Measurements from ENCODE around the gene SPRED3.
"Not testable (repeated sequence)": the region's sequence is repeated elsewhere in the genome, so short reads cannot be mapped to it uniquely, and the experiment has no call there.

Gene SPRED3, protein sequence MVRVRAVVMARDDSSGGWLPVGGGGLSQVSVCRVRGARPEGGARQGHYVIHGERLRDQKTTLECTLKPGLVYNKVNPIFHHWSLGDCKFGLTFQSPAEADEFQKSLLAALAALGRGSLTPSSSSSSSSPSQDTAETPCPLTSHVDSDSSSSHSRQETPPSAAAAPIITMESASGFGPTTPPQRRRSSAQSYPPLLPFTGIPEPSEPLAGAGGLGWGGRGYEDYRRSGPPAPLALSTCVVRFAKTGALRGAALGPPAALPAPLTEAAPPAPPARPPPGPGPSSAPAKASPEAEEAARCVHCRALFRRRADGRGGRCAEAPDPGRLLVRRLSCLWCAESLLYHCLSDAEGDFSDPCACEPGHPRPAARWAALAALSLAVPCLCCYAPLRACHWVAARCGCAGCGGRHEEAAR

GRCh38 chr19:38388349-38389100, at the start of gene SPRED3:
SPRED3 (plus strand) TSS chr19:38388697; CDS start chr19:38390303, 1,606 bp downstream.
- DNase-seq (ENCODE audit: extremely low spot score): no peak
- ChIA-PET POLR2A (interaction anchor here (1.7 to 2.3 kb wide), 2 partner anchors 13 to 14 kb away, joined by 11 to 40 read pairs; partner anchors contain the start of genes FAM98C and PSMD8), CTCF (interaction anchor here (1.2 to 4.0 kb wide), 5 partner anchors 8 to 157 kb away, joined by 3 to 43 read pairs (median 5); partner anchors contain the start of genes CATSPERG, FAM98C and PSMD8)
- TF ChIP-seq CTCF (IDR thresholded peaks at IDR 0.05; ENCODE audit: control extremely low read depth, extremely low read depth, low read depth, missing control alignments): no peak

- DNase-seq (ENCODE audit: extremely low spot score); POLR2A ChIA-PET: not testable (repeated sequence)
- CTCF ChIA-PET: interaction anchor here (1.5 to 1.8 kb wide), 3 partner anchors 14 to 64 kb away, joined by 3 to 9 read pairs (median 4); partner anchors contain the start of genes FAM98C and PSMD8
These were observed 49.5 kb upstream of the SPRED3 start for GRCh38 chr19:38339011-38339410.

GRCh38 chr19:38340927-38341326, 47.6 kb upstream of the SPRED3 start:
- CTCF ChIA-PET: no interaction called here
- POLR2A ChIA-PET: no interaction called here
- no peak for DNase-seq (ENCODE audit: extremely low spot score)
- no peak for TF ChIP-seq CTCF (IDR thresholded peaks at IDR 0.05; ENCODE audit: control extremely low read depth, extremely low read depth, low read depth, missing control alignments)

- no peak for DNase-seq (ENCODE audit: extremely low spot score)
- TF ChIP-seq CTCF (IDR thresholded peaks at IDR 0.05; ENCODE audit: control extremely low read depth, extremely low read depth, low read depth, missing control alignments): no peak
- POLR2A ChIA-PET: no interaction called here
- CTCF ChIA-PET: interaction anchor here (0.9 to 2.1 kb wide), 4 partner anchors 11 to 113 kb away, joined by 3 to 6 read pairs (median 4); partner anchors contain the start of gene CATSPERG
These were observed 41.7 kb upstream of the SPRED3 start for GRCh38 chr19:38346837-38347236.

DNA sequence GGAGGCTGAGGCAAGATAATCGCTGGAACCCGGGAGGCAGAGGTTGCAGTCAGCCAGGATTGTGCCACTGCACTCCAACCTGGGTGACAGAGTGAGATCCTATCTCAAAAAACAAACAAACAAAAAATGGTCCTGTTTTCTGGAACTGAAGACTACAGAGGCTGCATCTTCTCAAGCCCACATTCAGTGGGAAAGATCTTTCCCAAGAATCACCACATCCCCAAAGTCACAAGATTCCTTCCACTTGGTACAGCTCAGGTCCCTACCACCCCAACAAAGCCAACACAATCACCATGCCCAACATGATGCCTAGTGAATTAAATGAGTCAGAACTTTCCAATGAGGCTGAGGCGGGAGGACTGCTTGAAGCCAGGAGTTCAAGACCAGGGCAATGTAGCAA, 37.6 kb upstream of the SPRED3 start:
- ChIA-PET CTCF (interaction anchor here (1.3 kb wide), 1 partner anchor 15 kb away, joined by 4 read pairs; the partner anchor contains the start of gene CATSPERG), POLR2A (no interaction called here)
- no peak for TF ChIP-seq CTCF (IDR thresholded peaks at IDR 0.05; ENCODE audit: control extremely low read depth, extremely low read depth, low read depth, missing control alignments)
- DNase-seq (ENCODE audit: extremely low spot score): no peak

- DNase-seq (ENCODE audit: extremely low spot score): no peak
- POLR2A ChIA-PET: no interaction called here
These were observed 36.6 kb upstream of the SPRED3 start for GRCh38 chr19:38351865-38352395.

More at GRCh38 chr19:38351865-38352395, 36.6 kb upstream of the SPRED3 start:
- CTCF ChIA-PET: interaction anchor here (1.2 to 1.5 kb wide), 2 partner anchors 13 to 107 kb away, joined by 3 to 4 read pairs; no protein-coding TSS in a partner anchor
- no peak for TF ChIP-seq CTCF (IDR thresholded peaks at IDR 0.05; ENCODE audit: control extremely low read depth, extremely low read depth, low read depth, missing control alignments)
